Type B pancreatic cell (in vitro differentiated cells): ENCODE measurements around the gene ATXN2. TPM values are rescaled to one million over a fixed set of nuclear protein-coding genes. Genes with fewer than 3 reads are reported as not detected.
A peak's percentile ranks its signal among the peaks of the same experiment; 100 is the strongest.

ENCODE experiments used
- DNase-seq: peaks from one replicate; pipeline ENCODE4 v3.0.0; 2021; ENCODE audit warnings: mixed read lengths; ENCODE audit not compliant: unreplicated experiment; ENCODE audit errors: extremely low spot score
- H3K27ac Mint-ChIP-seq: 2 replicates; pipeline ENCODE4 v1.8.0; 2021; ENCODE audit warnings: mild to moderate bottlenecking, mixed read lengths
- H3K27me3 Mint-ChIP-seq: 2 replicates; pipeline ENCODE4 v1.8.0; 2021; ENCODE audit warnings: mixed read lengths
- H3K36me3 Mint-ChIP-seq: 2 replicates; pipeline ENCODE4 v1.8.0; 2021; ENCODE audit warnings: mixed read lengths
- H3K4me1 Mint-ChIP-seq: one replicate; pipeline ENCODE4 v1.8.0; 2021; ENCODE audit warnings: mixed read lengths; ENCODE audit not compliant: unreplicated experiment
- H3K4me3 Mint-ChIP-seq: 2 replicates; pipeline ENCODE4 v1.8.0; 2021; ENCODE audit warnings: mild to moderate bottlenecking, mixed read lengths
- H3K9me3 Mint-ChIP-seq: 2 replicates; pipeline ENCODE4 v1.8.0; 2021; ENCODE audit warnings: mixed read lengths
- long read RNA-seq: library from polyadenylated mRNA; unstranded; transcript quantifications from one replicate; pipeline ENCODE4 v2.0.0, GENCODE V29; 2020
- total RNA-seq: library from RNA; stranded (reverse); gene quantifications from 2 replicates; pipeline ENCODE4 v1.2.1, GENCODE V29; 2021; ENCODE audit warnings: low replicate concordance
- TF ChIP-seq, protein P1 (sequence below): fragments of 200-600 bp; sonication (generic); conservative IDR thresholded peaks from 2 replicates; pipeline ENCODE4 v1.5.0; 2021; ENCODE audit warnings: antibody characterized with exemption, mild to moderate bottlenecking

Gene ATXN2, protein sequence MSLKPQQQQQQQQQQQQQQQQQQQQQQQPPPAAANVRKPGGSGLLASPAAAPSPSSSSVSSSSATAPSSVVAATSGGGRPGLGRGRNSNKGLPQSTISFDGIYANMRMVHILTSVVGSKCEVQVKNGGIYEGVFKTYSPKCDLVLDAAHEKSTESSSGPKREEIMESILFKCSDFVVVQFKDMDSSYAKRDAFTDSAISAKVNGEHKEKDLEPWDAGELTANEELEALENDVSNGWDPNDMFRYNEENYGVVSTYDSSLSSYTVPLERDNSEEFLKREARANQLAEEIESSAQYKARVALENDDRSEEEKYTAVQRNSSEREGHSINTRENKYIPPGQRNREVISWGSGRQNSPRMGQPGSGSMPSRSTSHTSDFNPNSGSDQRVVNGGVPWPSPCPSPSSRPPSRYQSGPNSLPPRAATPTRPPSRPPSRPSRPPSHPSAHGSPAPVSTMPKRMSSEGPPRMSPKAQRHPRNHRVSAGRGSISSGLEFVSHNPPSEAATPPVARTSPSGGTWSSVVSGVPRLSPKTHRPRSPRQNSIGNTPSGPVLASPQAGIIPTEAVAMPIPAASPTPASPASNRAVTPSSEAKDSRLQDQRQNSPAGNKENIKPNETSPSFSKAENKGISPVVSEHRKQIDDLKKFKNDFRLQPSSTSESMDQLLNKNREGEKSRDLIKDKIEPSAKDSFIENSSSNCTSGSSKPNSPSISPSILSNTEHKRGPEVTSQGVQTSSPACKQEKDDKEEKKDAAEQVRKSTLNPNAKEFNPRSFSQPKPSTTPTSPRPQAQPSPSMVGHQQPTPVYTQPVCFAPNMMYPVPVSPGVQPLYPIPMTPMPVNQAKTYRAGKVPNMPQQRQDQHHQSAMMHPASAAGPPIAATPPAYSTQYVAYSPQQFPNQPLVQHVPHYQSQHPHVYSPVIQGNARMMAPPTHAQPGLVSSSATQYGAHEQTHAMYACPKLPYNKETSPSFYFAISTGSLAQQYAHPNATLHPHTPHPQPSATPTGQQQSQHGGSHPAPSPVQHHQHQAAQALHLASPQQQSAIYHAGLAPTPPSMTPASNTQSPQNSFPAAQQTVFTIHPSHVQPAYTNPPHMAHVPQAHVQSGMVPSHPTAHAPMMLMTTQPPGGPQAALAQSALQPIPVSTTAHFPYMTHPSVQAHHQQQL
- total RNA-seq, result 63.4 and 80.9 TPM in 2 replicates
- long read RNA-seq, partial matches to known transcripts, result 2 of 13 reads
- long read RNA-seq, other reads (novel, unspliced or antisense), result 10 of 13 reads

GRCh38 chr12:111598637-111599452, at the start of gene ATXN2:
Gene ATXN2 (minus strand): TSS chr12:111599315. CDS start chr12:111599034, 281 bp downstream.
- Mint-ChIP-seq H3K4me3 (peak within 1 kb of the TSS; percentile 100), H3K36me3 (peaks cover 4% of the 10 kb centered on the region), H3K27ac (peak within 1 kb of the TSS; percentile 99), H3K4me1 (peaks cover 25% of the 10 kb centered on the region), H3K27me3 (peaks cover 4% of the 10 kb centered on the region), H3K9me3 (no peaks in the 10 kb centered on the region)
- TF ChIP-seq, protein P1, sequence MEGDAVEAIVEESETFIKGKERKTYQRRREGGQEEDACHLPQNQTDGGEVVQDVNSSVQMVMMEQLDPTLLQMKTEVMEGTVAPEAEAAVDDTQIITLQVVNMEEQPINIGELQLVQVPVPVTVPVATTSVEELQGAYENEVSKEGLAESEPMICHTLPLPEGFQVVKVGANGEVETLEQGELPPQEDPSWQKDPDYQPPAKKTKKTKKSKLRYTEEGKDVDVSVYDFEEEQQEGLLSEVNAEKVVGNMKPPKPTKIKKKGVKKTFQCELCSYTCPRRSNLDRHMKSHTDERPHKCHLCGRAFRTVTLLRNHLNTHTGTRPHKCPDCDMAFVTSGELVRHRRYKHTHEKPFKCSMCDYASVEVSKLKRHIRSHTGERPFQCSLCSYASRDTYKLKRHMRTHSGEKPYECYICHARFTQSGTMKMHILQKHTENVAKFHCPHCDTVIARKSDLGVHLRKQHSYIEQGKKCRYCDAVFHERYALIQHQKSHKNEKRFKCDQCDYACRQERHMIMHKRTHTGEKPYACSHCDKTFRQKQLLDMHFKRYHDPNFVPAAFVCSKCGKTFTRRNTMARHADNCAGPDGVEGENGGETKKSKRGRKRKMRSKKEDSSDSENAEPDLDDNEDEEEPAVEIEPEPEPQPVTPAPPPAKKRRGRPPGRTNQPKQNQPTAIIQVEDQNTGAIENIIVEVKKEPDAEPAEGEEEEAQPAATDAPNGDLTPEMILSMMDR, result no peak
- peak; percentile 75 for DNase-seq

DNA sequence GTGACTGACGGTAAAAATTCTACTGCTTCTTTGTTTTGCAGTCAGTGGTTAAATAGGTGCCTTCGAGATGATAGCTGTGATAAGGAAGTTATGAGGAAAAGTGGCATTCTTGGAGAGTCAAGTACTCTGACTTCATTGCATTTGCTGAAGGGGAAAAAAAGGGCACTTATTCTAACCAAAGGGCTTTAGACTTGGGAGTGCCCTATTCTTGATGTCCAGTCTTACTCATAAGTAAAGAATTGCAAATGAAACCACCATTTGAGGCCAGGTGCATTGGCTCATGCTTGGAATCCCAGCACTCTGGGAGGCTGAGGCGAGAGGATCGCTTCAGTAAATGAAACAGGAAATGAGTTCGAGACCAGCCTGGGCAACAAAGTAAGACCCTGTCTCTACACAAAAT, 46.3 kb upstream of the ATXN2 start:
- TF ChIP-seq, protein P1, result no peak
- Mint-ChIP-seq H3K4me1 (peaks cover 14% of the 10 kb centered on the region), H3K36me3 (peaks cover 25% of the 10 kb centered on the region), H3K4me3 (no peak overlapping the region), H3K27ac (peak overlapping the region; percentile 87), H3K27me3 (no peaks in the 10 kb centered on the region), H3K9me3 (no peaks in the 10 kb centered on the region)
- DNase-seq, result no peak

- Mint-ChIP-seq H3K4me1 (peaks cover 20% of the 10 kb centered on the region), H3K9me3 (no peaks in the 10 kb centered on the region), H3K4me3 (no peak overlapping the region), H3K27ac (peak overlapping the region; percentile 33), H3K36me3 (peaks cover 23% of the 10 kb centered on the region), H3K27me3 (no peaks in the 10 kb centered on the region)
- no peak for DNase-seq
- TF ChIP-seq, protein P1, result no peak
Measured at GRCh38 chr12:111643427-111643826, 44.3 kb upstream of the ATXN2 start.

DNA sequence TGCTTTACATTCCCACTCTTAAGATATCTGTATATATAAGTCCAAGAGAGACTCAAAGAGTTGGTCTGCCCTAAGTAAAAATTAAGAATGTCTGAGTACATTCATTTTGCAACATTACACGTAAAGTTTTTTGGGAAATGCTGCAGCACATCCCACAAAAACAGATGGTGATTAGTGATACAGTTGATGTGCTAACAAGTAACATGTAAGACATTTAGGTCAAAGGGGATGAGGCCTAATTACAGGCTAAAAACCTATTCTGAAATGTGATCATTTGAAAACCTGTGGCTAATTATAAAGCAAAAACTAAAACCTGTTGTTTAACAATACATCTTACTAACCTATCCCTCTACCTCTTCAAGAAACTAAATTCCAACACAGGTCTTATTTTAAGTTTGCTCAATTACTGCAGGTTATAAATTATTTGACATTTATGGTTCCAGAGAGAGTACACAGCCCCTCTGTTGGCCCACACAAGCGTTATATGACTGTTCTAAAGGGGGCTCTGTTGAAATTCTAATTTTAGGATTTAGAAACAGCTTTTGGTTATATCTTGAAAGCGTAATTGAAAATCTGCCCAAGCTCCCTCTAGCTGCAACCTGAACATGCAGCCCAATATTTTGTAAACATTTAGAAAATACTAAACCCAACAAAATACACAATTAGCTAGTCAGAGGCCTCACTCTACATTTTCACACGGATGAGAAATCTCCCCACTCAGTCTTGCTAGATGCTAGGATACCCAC, 43.7 kb upstream of the ATXN2 start:
- Mint-ChIP-seq H3K27me3 (no peaks in the 10 kb centered on the region), H3K27ac (peak overlapping the region; percentile 33), H3K4me3 (no peak overlapping the region), H3K9me3 (no peaks in the 10 kb centered on the region), H3K4me1 (peaks cover 21% of the 10 kb centered on the region), H3K36me3 (peaks cover 24% of the 10 kb centered on the region)
- no peak for DNase-seq
- TF ChIP-seq, protein P1, result no peak
